MCF 10A (cell line): ENCODE measurements around the gene TNFAIP1. TPM values are rescaled to one million over a fixed set of nuclear protein-coding genes. Genes with fewer than 3 reads are reported as not detected.
A peak's percentile ranks its signal among the peaks of the same experiment; 100 is the strongest.
"Not testable (repeated sequence)": the region's sequence is repeated elsewhere in the genome, so short reads cannot be mapped to it uniquely, and the experiment has no call there.

Source experiments
- BruUV-seq: library from RNA; stranded (reverse); fragments of 400-500 nt; replicated peaks from 2 replicates; lab custom pipeline; 2021; lab: Mats Ljungman, UMichigan
- CTCF ChIA-PET: fragments of 300-600 bp; sonication (Branson Sonifier 250); formaldehyde crosslinking; extraction: SDS; loops from one replicate; lab custom pipeline; 2021; ENCODE audit warnings: antibody characterized with exemption, inconsistent platforms; lab: Yijun Ruan, JAX
- POLR2A ChIA-PET: fragments of 300-600, 350-650 bp; sonication (Branson Sonifier 250); formaldehyde crosslinking; extraction: SDS; loops from one replicate; lab custom pipeline; 2020; ENCODE audit warnings: antibody characterized with exemption, inconsistent platforms; lab: Yijun Ruan, JAX
- DNase-seq: peaks from one replicate; pipeline ENCODE4 v3.0.0-alpha.2; 2018; ENCODE audit not compliant: unreplicated experiment
- H3K27ac Mint-ChIP-seq: one replicate; pipeline ENCODE4 v1.8.0; 2022; ENCODE audit warnings: mild to moderate bottlenecking, low read depth, mixed read lengths; ENCODE audit not compliant: unreplicated experiment
- H3K27me3 Mint-ChIP-seq: one replicate; pipeline ENCODE4 v1.8.0; 2022; ENCODE audit warnings: mixed read lengths; ENCODE audit not compliant: insufficient read depth, unreplicated experiment
- H3K36me3 Mint-ChIP-seq: one replicate; pipeline ENCODE4 v1.8.0; 2022; ENCODE audit warnings: mild to moderate bottlenecking, moderate library complexity, mixed read lengths; ENCODE audit not compliant: insufficient read depth, unreplicated experiment
- H3K4me1 Mint-ChIP-seq: one replicate; pipeline ENCODE4 v1.8.0; 2022; ENCODE audit warnings: mixed read lengths; ENCODE audit not compliant: insufficient read depth, unreplicated experiment
- H3K4me3 Mint-ChIP-seq: one replicate; pipeline ENCODE4 v1.8.0; 2022; ENCODE audit warnings: mild to moderate bottlenecking, moderate library complexity, mixed read lengths; ENCODE audit not compliant: unreplicated experiment
- H3K9me3 Mint-ChIP-seq: one replicate; pipeline ENCODE4 v1.8.0; 2022; ENCODE audit warnings: mixed read lengths; ENCODE audit not compliant: unreplicated experiment
- intact Hi-C: fragments of 100-400 bp; cut with micrococcal nuclease; formaldehyde crosslinking; loops from 2 replicates; pipeline ENCODE4 v1.14.1; 2022
- total RNA-seq: library from RNA; stranded (reverse); gene quantifications from 2 replicates; pipeline ENCODE4 v1.2.3, GENCODE V29; 2022
- TF ChIP-seq, protein P1 (sequence below): fragments of 200-600 bp; IDR thresholded peaks from one replicate; pipeline ENCODE4 v1.8.0; 2022; ENCODE audit warnings: antibody characterized with exemption, mild to moderate bottlenecking; ENCODE audit not compliant: unreplicated experiment

The TNFAIP1 gene
- total RNA-seq, 1 experiment from 2014 or later: 65.0 TPM

DNA sequence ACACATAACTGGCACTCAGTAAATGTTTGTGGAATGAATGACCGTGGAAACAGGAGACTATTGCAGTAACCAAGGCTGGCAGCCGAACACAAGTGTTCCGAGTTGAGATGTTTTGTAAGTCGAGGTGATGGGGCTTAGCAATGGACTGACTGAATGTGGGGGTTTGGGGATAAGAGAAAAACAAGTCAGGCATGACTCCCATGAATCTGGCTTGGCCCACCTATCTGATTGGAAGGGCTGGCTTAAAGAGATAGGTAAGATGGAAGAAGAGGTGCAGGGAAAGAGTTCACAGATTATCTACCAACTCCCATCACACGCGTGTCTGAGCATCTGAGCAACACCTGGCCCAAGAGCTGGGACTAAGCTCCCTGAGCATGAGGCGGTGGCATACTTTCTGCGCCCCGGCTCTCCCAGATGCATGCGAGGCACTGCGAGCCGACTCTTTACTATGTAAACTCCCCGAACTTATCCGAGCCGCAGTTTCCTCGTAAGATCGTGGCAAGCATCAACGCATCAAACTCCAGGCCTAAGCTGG, 828 bp upstream of the TNFAIP1 start:
- TF ChIP-seq, protein P1, sequence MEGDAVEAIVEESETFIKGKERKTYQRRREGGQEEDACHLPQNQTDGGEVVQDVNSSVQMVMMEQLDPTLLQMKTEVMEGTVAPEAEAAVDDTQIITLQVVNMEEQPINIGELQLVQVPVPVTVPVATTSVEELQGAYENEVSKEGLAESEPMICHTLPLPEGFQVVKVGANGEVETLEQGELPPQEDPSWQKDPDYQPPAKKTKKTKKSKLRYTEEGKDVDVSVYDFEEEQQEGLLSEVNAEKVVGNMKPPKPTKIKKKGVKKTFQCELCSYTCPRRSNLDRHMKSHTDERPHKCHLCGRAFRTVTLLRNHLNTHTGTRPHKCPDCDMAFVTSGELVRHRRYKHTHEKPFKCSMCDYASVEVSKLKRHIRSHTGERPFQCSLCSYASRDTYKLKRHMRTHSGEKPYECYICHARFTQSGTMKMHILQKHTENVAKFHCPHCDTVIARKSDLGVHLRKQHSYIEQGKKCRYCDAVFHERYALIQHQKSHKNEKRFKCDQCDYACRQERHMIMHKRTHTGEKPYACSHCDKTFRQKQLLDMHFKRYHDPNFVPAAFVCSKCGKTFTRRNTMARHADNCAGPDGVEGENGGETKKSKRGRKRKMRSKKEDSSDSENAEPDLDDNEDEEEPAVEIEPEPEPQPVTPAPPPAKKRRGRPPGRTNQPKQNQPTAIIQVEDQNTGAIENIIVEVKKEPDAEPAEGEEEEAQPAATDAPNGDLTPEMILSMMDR: no peak
- Mint-ChIP-seq H3K4me3 (peak overlapping the region; percentile 96), H3K9me3 (no peaks in the 10 kb centered on the region), H3K36me3 (peaks cover 26% of the 10 kb centered on the region), H3K4me1 (peaks cover 41% of the 10 kb centered on the region), H3K27me3 (no peaks in the 10 kb centered on the region), H3K27ac (peak overlapping the region; percentile 97)
- ChIA-PET CTCF (interaction anchor here (0.6 to 2.4 kb wide), 12 partner anchors 23 to 680 kb away, joined by 3 to 10 read pairs (median 3); partner anchors contain the start of gene POLDIP2), POLR2A (interaction anchor here (0.6 to 4.2 kb wide), 24 partner anchors 9 to 1902 kb away, joined by 3 to 107 read pairs (median 6); partner anchors contain the start of genes ALDOC, PIGS, POLDIP2 and SDF2)
- intact Hi-C loops: loop anchor here (5.0 to 10.0 kb wide), 4 partner anchors 83 to 210 kb away; no protein-coding TSS in a partner anchor
- no peak for DNase-seq
- TSS peak; percentile 33 for BruUV-seq

DNA sequence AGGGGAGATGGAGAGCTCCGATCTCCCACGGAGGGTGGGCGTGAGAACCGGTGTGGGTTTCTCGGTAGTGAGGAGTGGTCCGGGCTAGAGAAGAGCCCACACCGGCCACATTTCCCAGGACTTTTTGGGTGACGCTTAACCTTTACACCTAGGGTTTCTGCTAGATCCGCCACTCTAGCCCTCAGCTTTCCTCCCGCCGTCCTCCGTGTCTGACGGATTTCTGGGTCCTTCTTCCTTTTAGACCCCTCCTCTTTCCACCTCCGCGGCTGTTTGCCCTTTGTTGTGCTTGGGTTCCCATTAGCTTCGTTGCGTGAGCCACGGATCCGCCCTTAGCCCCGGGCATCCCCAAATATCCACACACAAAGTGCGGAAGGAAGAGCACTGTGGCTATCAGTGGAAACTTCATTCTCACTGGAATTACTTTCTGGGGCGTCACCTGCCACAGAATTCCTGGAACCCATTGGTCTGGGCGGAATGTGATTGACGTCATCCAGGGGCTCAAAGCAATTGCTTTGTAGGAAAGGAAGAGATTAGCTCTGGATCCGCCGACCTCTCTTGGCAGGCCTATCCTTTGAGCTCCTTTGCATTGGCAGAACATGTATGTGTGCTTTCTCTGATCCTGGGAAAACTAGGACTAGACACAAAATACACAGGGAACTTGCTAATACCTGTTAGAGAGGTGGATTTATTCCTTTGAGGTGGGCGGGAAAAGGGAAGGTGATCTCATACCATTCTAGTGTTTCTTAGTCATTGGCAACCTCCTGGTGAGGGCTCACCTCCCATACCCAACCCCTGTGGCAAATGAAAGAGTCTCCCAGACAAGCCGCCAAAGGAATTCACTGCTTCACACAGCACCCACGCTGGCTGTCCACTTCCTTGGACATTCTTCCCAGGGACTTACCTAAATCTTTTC, 654 bp downstream of the TNFAIP1 start:
- intact Hi-C loops: loop anchor here (5.0 to 10.0 kb wide), 4 partner anchors 81 to 209 kb away; no protein-coding TSS in a partner anchor
- peak; percentile 86 for DNase-seq
- Mint-ChIP-seq H3K27me3 (no peaks in the 10 kb centered on the region), H3K4me1 (peaks cover 41% of the 10 kb centered on the region), H3K4me3 (peak overlapping the region; percentile 96), H3K27ac (peak overlapping the region; percentile 97), H3K9me3 (no peaks in the 10 kb centered on the region), H3K36me3 (peaks cover 29% of the 10 kb centered on the region)
- TSS peak; percentile 51 for BruUV-seq
- CTCF ChIA-PET: interaction anchor here (0.8 to 1.8 kb wide), 11 partner anchors 10 to 681 kb away, joined by 3 to 6 read pairs (median 4); no protein-coding TSS in a partner anchor
- POLR2A ChIA-PET: interaction anchor here (0.7 to 4.2 kb wide), 35 partner anchors 10 to 1041 kb away, joined by 3 to 107 read pairs (median 5); partner anchors contain the start of genes ALDOC, PIGS, POLDIP2 and RPL23A
- TF ChIP-seq, protein P1: no peak

DNA sequence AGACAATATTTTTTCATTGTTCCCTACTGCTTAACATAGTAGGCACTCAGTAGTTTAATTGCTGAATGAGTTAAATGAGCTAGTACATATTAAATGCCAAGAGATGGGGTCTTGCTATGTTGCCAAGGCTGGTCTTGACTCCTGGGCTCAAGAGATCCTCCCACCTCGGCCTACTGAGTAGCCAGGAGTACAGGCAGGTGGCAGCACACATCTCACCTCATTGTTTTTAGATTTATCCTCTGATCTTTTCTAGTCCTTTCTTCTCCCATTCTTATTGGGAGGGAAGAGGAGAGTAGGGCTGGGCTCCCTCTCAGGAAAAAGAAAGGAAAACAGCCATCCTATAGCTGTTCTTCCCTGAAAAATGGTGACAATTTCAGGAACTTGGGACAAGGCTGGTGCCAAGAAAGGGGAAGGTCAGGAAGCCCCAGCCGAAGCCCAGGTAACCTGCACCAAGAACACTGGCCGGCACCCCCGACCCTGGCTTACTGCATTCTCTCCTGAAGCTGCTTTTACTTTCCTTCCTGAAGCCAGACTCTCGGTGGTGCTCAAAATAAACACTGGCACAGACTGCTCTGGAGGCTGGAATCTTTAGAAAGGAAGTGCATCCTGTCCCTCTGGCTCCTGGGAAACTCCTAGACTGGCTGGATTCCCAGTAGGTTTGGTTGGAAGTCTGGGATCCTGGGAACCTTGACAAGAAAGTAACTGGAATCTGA, 2.7 kb downstream of the TNFAIP1 start:
- no TSS peak for BruUV-seq
- Mint-ChIP-seq H3K27ac (peak overlapping the region; percentile 97), H3K36me3 (peaks cover 39% of the 10 kb centered on the region), H3K4me1 (peaks cover 36% of the 10 kb centered on the region), H3K27me3 (no peaks in the 10 kb centered on the region), H3K4me3 (peak overlapping the region; percentile 96), H3K9me3 (no peaks in the 10 kb centered on the region)
- ChIA-PET CTCF (interaction anchor here (0.6 to 2.6 kb wide), 9 partner anchors 8 to 154 kb away, joined by 3 to 13 read pairs (median 4); no protein-coding TSS in a partner anchor), POLR2A (interaction anchor here (0.7 to 2.1 kb wide), 4 partner anchors 8 to 45 kb away, joined by 3 to 13 read pairs (median 9); partner anchors contain the start of gene POLDIP2)
- peak; percentile 65 for DNase-seq
- TF ChIP-seq, protein P1: no peak
- intact Hi-C loops: loop anchor here (5.0 to 10.0 kb wide), 4 partner anchors 79 to 207 kb away; no protein-coding TSS in a partner anchor

DNA sequence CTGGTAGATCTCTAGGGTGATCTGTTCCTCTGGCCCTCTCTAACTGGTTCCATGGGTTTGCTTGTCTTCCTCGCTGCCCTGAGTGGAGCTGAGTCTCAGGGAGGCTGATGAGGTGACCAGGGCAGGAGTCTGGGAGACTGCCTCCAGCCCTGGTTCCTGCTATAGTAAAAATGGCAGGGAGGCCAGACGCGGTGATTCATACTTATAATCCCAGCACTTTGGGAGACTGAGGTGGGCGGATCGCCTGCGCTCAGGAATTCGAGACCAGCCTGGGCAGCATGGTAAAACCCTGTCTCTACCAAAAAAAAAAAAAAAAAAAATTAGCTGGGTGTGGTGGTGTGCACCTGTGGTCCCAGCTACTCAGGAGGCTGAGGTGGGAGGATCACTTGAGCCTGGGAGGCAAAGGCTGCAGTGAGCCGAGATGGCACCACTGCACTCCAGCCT, 3.2 kb downstream of the TNFAIP1 start:
- Mint-ChIP-seq H3K36me3 (peaks cover 44% of the 10 kb centered on the region), H3K4me1 (peaks cover 35% of the 10 kb centered on the region), H3K27ac (peak overlapping the region; percentile 97), H3K4me3 (peak overlapping the region; percentile 96)
- not testable (repeated sequence) for BruUV-seq, H3K9me3 Mint-ChIP-seq, DNase-seq, H3K27me3 Mint-ChIP-seq
- ChIA-PET POLR2A (interaction anchor here (1.8 to 2.1 kb wide), 2 partner anchors 9 to 19 kb away, joined by 7 to 11 read pairs; partner anchors contain the start of gene POLDIP2), CTCF (interaction anchor here (0.6 to 2.6 kb wide), 7 partner anchors 7 to 154 kb away, joined by 3 to 13 read pairs (median 4); no protein-coding TSS in a partner anchor)
- intact Hi-C loops: loop anchor here (5.0 to 10.0 kb wide), 4 partner anchors 79 to 206 kb away; no protein-coding TSS in a partner anchor
